Measurements from ENCODE around the gene TBL3. TPM values are rescaled to one million over a fixed set of nuclear protein-coding genes. Genes with fewer than 3 reads are reported as not detected.
A peak's percentile ranks its signal among the peaks of the same experiment; 100 is the strongest.

Gene TBL3
- total and polyA plus RNA-seq, 9 of the 15 experiments (the other 6 are each of a cell fraction or from before 2014, with no cell fraction given), result 0.97 to 117 (median 24.5) TPM

DNA sequence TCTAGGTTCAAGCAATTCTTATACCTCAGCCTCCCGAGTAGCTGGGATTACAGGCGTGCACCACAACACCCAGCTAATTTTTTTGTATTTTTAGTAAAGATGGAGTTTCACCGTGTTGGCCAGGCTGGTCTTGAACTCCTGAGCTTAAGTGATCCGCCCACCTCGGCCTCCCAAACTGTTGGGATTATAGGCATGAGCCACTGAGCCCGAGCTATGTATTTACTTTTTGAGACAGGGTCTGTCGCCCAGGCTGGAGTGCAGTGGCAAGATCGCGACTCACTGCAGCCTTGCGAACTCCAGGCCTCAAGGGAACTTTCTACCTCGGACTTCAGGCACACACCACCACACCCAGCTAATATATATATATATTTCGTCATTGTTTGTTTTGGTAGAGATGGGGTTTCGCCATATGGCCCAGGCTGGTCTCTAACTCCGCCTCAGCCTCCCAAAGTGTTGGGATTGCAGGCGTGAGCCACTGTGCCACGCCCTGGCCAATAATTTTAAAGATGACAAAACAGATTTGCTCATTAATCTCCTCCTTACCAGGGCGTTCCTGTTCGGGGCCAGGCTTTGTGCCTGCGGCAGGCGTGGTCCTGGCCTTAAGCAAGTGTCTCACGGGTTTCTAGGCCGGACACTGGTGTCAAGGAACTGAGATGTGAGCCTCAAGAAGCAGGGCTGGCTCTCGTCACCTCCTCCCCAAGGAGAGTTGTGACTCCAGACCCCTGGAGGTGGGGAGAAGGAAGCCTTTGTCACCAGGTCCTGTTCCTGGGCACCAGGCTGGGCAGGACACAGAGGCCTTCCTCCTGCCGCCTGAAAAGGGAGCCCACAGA is 43.5 kb downstream of the TBL3 start (continued):
- peak; percentile 56; the same call in 1 of the 2 replicates for TF ChIP-seq KLF1 (tag; IDR thresholded peaks at IDR 0.05)
- no peak for TF ChIP-seq TAF1 (IDR thresholded peaks at IDR 0.05; ENCODE audit: control insufficient read depth, extremely low read depth, insufficient read depth, low read length, severe bottlenecking)
- TF ChIP-seq NR2C1 (IDR thresholded peaks at IDR 0.05), result no peak
- no peak for TF ChIP-seq NR2C1 (tag; IDR thresholded peaks at IDR 0.05)
- no peak for TF ChIP-seq MEF2D (tag; conservative IDR thresholded peaks at IDR 0.05; ENCODE audit: low read depth)
- no peak for TF ChIP-seq POLR2A (conservative IDR thresholded peaks at IDR 0.05)
- TF ChIP-seq, protein P1, sequence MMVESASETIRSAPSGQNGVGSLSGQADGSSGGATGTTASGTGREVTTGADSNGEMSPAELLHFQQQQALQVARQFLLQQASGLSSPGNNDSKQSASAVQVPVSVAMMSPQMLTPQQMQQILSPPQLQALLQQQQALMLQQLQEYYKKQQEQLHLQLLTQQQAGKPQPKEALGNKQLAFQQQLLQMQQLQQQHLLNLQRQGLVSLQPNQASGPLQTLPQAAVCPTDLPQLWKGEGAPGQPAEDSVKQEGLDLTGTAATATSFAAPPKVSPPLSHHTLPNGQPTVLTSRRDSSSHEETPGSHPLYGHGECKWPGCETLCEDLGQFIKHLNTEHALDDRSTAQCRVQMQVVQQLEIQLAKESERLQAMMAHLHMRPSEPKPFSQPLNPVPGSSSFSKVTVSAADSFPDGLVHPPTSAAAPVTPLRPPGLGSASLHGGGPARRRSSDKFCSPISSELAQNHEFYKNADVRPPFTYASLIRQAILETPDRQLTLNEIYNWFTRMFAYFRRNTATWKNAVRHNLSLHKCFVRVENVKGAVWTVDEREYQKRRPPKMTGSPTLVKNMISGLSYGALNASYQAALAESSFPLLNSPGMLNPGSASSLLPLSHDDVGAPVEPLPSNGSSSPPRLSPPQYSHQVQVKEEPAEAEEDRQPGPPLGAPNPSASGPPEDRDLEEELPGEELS (CRISPR knock-in tag; IDR thresholded peaks at IDR 0.05; ENCODE audit: borderline replicate concordance), result no peak
- TF ChIP-seq ZNF384 (IDR thresholded peaks at IDR 0.05; ENCODE audit: low read depth, low read length), result no peak
- no peak for TF ChIP-seq ESRRA (IDR thresholded peaks at IDR 0.05; ENCODE audit: borderline replicate concordance, low read depth)
- peak; percentile 28 for TF ChIP-seq MEIS2 (IDR thresholded peaks at IDR 0.05; ENCODE audit: partially characterized antibody)
- no peak for TF ChIP-seq RBM14 (IDR thresholded peaks at IDR 0.05; ENCODE audit: borderline replicate concordance, insufficient read depth, low read depth, low read length)
